NCI-H2029 treated with DMSO at 0.1 percent for 48 hours (cell line): Measurements from ENCODE around the gene IFITM2.
"Not testable (repeated sequence)": the region's sequence is repeated elsewhere in the genome, so short reads cannot be mapped to it uniquely, and the experiment has no call there.

ENCODE experiments used
- DNase-seq: peaks from one replicate; lab custom pipeline; 2025; lab: John Stamatoyannopoulos, UW

IFITM2 gene

GRCh38 chr11:308740-309665 is 1.4 kb downstream of the IFITM2 start:
- not testable (repeated sequence) for DNase-seq

GRCh38 chr11:309979-310572 is 2.5 kb downstream of the IFITM2 start:
- not testable (repeated sequence) for DNase-seq

GRCh38 chr11:311013-311748 is 3.6 kb downstream of the IFITM2 start:
- DNase-seq, result not testable (repeated sequence)

- no peak for DNase-seq
Measured at GRCh38 chr11:312092-312816, 4.6 kb downstream of the IFITM2 start.

- DNase-seq, result no peak
Measured at GRCh38 chr11:313304-313786, 5.7 kb downstream of the IFITM2 start.

- no peak for DNase-seq
Measured at GRCh38 chr11:313787-314553, 6.4 kb downstream of the IFITM2 start, which contains the start of gene IFITM1. IFITM1 (plus strand) TSS chr11:314040; CDS start chr11:314171, 131 bp downstream.

- DNase-seq, result not testable (repeated sequence)
Measured at GRCh38 chr11:314554-314875, 6.9 kb downstream of the IFITM2 start.

GRCh38 chr11:315051-315481 is 7.5 kb downstream of the IFITM2 start:
- DNase-seq, result no peak

GRCh38 chr11:315516-315994 is 7.9 kb downstream of the IFITM2 start:
- no peak for DNase-seq

GRCh38 chr11:316031-316701 is 8.6 kb downstream of the IFITM2 start:
- no peak for DNase-seq

GRCh38 chr11:316891-317301 is 9.3 kb downstream of the IFITM2 start:
- no peak for DNase-seq

GRCh38 chr11:317668-318404 is 10.2 kb downstream of the IFITM2 start:
- DNase-seq, result not testable (repeated sequence)

GRCh38 chr11:318405-319120 is 10.9 kb downstream of the IFITM2 start:
- not testable (repeated sequence) for DNase-seq

GRCh38 chr11:319121-319887 is 11.7 kb downstream of the IFITM2 start:
- not testable (repeated sequence) for DNase-seq

GRCh38 chr11:319888-320273 is 12.3 kb downstream of the IFITM2 start:
- DNase-seq, result not testable (repeated sequence)

- DNase-seq, result no peak
Measured at GRCh38 chr11:324156-324555, 16.5 kb downstream of the IFITM2 start.

- DNase-seq, result not testable (repeated sequence)
Measured at GRCh38 chr11:324593-325517, 17.2 kb downstream of the IFITM2 start.
